HepG2 (cell line): ENCODE data around the gene AGT. TPM values are rescaled to one million over a fixed set of nuclear protein-coding genes. Genes with fewer than 3 reads are reported as not detected.

ENCODE experiments used
- CREB1 ChIP-seq, 2 experiments: fragments of 450-650 bp in 1 of 2; IDR thresholded peaks; 2 replicates each; pipeline ENCODE4 v1.6.1; 2016 to 2017; ENCODE audit warnings: control low read depth in 1 of 2, mild to moderate bottlenecking in 1 of 2, missing compliant biosample characterization in 1 of 2, missing genetic modification characterization in 1 of 2
- KDM4B ChIP-seq: sonication (generic); formaldehyde crosslinking; IDR thresholded peaks from 2 replicates; pipeline ENCODE4 v1.4.0; 2020; ENCODE audit warnings: missing genetic modification reagents
- KDM5B ChIP-seq: sonication (generic); formaldehyde crosslinking; IDR thresholded peaks from 2 replicates; pipeline ENCODE4 v1.4.0; 2020; ENCODE audit warnings: missing genetic modification reagents, mild to moderate bottlenecking, borderline replicate concordance
- MAFG ChIP-seq: sonication (generic); formaldehyde crosslinking; IDR thresholded peaks from 2 replicates; pipeline ENCODE4 v1.5.1; 2020; ENCODE audit warnings: mild to moderate bottlenecking, missing genetic modification reagents
- MIER2 ChIP-seq: IDR thresholded peaks from 2 replicates; pipeline ENCODE4 v1.6.1; 2016; ENCODE audit warnings: missing biosample characterization, missing genetic modification reagents
- SIX1 ChIP-seq: sonication (generic); formaldehyde crosslinking; IDR thresholded peaks from 2 replicates; pipeline ENCODE4 v1.4.0; 2020; ENCODE audit warnings: missing genetic modification reagents, borderline replicate concordance
- TBX3 ChIP-seq: fragments of 450-650 bp; IDR thresholded peaks from 2 replicates; pipeline ENCODE4 v1.6.1; 2017; ENCODE audit warnings: antibody characterized with exemption, mild to moderate bottlenecking, inconsistent platforms, borderline replicate concordance
- TOPORS ChIP-seq: sonication (generic); formaldehyde crosslinking; IDR thresholded peaks from 2 replicates; pipeline ENCODE4 v1.8.0; 2023; ENCODE audit warnings: mild to moderate bottlenecking, missing genetic modification reagents
- TP53 ChIP-seq: sonication (generic); formaldehyde crosslinking; conservative IDR thresholded peaks from 2 replicates; pipeline ENCODE4 v1.4.0; 2020; ENCODE audit warnings: missing genetic modification reagents
- ZNF12 ChIP-seq: sonication (generic); formaldehyde crosslinking; IDR thresholded peaks from 2 replicates; pipeline ENCODE4 v1.5.0; 2020; ENCODE audit warnings: missing genetic modification reagents
- ZNF318 ChIP-seq: sonication (generic); formaldehyde crosslinking; IDR thresholded peaks from 2 replicates; pipeline ENCODE4 v1.4.0; 2020; ENCODE audit warnings: mild to moderate bottlenecking, missing genetic modification reagents
- ZNF710 ChIP-seq: sonication (generic); formaldehyde crosslinking; IDR thresholded peaks from 2 replicates; pipeline ENCODE4 v1.5.0; 2020; ENCODE audit warnings: mild to moderate bottlenecking, missing genetic modification reagents, borderline replicate concordance
- polyA plus RNA-seq, 8 experiments: library from polyadenylated mRNA; depleted of rRNA in 3 of 8; stranded (reverse) in 7 of 8; unstranded in 1 of 8; fragments of >200 nt; fragmentation: Illumina TruSeq in 4 of 8; extraction: Trizol in 4 of 8; gene quantifications; 2 replicates each; pipeline versions ENCODE4 v1.2.1 to v1.2.3, GENCODE V29; 2011 to 2016; ENCODE audit warnings: low read depth in 4 of 8, missing spikeins in 1 of 8, mixed read lengths in 1 of 8; ENCODE audit not compliant: insufficient read depth in 1 of 8
- total RNA-seq, 5 experiments: library from RNA; depleted of rRNA; stranded (reverse); fragments of >200 nt; fragmentation: Illumina TruSeq; extraction: Trizol; gene quantifications; 2 replicates each; pipeline ENCODE4 v1.2.3, GENCODE V29; 2016; ENCODE audit warnings: low read depth in 1 of 5
- TF ChIP-seq, protein P1 (sequence below): sonication (generic); formaldehyde crosslinking; IDR thresholded peaks from 2 replicates; pipeline ENCODE4 v1.5.1; 2020; ENCODE audit warnings: missing genetic modification reagents, mild to moderate bottlenecking, borderline replicate concordance
- TF ChIP-seq, protein P2 (sequence below): sonication (generic); formaldehyde crosslinking; IDR thresholded peaks from 2 replicates; pipeline ENCODE4 v1.8.0; 2022; ENCODE audit warnings: missing genetic modification reagents, mild to moderate bottlenecking, inconsistent platforms, borderline replicate concordance
- TF ChIP-seq, protein P3 (sequence below): sonication (generic); IDR thresholded peaks from 2 replicates; pipeline ENCODE4 v1.6.1; 2016; ENCODE audit warnings: low read depth, borderline replicate concordance

Gene AGT
- total and polyA plus RNA-seq, 2 of the 13 experiments (the other 11 are each of a cell fraction or from before 2014, with no cell fraction given) = 892 to 2,071 TPM

DNA sequence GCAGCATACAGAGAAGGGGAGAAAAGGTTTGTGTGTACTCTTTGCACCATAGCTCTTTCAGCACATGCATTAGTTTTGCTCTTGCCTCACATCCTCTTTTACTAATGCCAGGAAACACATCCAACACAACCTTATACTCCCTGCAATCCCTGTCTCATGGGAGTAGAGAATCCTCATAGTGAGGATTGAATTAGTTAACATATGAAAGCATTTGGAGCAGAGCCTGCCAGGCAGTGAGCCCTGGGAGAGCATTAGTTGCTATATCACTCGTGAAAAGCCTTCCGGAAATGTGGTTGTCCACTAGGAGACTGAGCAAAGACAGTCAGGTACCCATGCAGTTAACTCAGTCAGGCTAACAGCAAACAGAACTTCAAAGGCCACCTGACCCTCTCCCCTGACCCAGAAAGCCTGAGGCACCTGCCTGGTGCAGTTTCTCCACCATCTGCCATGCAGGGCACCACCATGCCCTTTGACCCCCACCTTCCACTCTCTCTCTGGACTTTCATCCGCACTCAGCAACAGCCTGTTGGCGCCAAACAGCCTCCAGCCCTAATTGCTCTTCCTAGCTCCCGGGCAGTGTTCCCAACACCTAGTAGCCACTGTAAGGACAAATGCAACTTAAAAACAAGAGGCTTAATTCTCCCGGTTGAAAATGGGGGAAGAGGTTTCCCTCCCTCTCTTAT is 14.9 kb upstream of the AGT start (continued):
- peak; percentile 95; the same call in 1 of the 2 replicates for TF ChIP-seq ZNF318 (CRISPR knock-in tag)
- TF ChIP-seq, protein P1, sequence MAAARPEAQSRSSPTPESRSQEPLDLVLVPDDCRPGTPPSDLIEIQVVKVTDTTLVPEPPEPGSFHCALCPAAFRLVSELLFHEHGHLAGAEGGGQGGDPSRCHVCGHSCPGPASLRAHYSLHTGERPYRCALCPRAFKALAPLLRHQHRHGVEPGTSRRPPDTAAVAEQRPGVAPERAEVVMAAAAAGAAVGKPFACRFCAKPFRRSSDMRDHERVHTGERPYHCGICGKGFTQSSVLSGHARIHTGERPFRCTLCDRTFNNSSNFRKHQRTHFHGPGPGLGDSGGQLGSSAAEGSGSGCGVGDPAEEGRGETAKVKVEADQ (CRISPR knock-in tag) = peak; percentile 90
- peak; percentile 83 for TF ChIP-seq TOPORS (CRISPR knock-in tag)
- no peak for TF ChIP-seq CREB1 (IDR thresholded peaks at IDR 0.05)
- peak; percentile 68 for TF ChIP-seq CREB1 (CRISPR knock-in tag; IDR thresholded peaks at IDR 0.05)
- peak; percentile 82; the same call in 1 of the 2 replicates for TF ChIP-seq TBX3
- TF ChIP-seq MIER2 (CRISPR knock-in tag) = peak; percentile 60
- peak; percentile 85; the same call in 1 of the 2 replicates for TF ChIP-seq KDM5B (CRISPR knock-in tag)
- TF ChIP-seq, protein P2, sequence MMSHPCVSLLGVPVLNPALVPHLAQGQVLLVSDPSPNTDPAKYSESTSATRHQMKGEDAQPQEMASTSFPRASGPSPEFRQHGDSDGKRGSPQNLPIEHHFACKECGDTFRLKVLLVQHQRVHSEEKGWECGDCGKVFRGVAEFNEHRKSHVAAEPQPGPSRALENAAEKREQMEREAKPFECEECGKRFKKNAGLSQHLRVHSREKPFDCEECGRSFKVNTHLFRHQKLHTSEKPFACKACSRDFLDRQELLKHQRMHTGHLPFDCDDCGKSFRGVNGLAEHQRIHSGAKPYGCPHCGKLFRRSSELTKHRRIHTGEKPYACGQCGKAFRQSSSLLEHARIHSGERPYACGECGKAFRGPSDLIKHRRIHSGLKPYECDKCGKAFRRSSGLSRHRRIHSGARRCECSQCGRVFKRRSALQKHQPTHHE = peak; percentile 83; the same call in 1 of the 2 replicates
- TF ChIP-seq ZNF710 (CRISPR knock-in tag) = peak; percentile 93; the same call in 1 of the 2 replicates
- peak; percentile 73 for TF ChIP-seq SIX1 (CRISPR knock-in tag)
- peak; percentile 77 for TF ChIP-seq ZNF12 (CRISPR knock-in tag)
- TF ChIP-seq TP53 (CRISPR knock-in tag) = no peak
- TF ChIP-seq, protein P3, sequence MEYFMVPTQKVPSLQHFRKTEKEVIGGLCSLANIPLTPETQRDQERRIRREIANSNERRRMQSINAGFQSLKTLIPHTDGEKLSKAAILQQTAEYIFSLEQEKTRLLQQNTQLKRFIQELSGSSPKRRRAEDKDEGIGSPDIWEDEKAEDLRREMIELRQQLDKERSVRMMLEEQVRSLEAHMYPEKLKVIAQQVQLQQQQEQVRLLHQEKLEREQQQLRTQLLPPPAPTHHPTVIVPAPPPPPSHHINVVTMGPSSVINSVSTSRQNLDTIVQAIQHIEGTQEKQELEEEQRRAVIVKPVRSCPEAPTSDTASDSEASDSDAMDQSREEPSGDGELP = peak; percentile 94
- TF ChIP-seq MAFG (CRISPR knock-in tag) = no peak
- TF ChIP-seq KDM4B = peak; percentile 73; the same call in 1 of the 2 replicates
